K562 (cell line): ENCODE results near the gene TGM5. TPM values are rescaled to one million over a fixed set of nuclear protein-coding genes. Genes with fewer than 3 reads are reported as not detected.
A peak's percentile ranks its signal among the peaks of the same experiment; 100 is the strongest.

ENCODE experiments used
- BACH1 ChIP-seq: fragments of 200-800 bp; sonication (Bioruptor generic); IDR thresholded peaks from 2 replicates; pipeline ENCODE4 v1.6.1; 2016; ENCODE audit warnings: missing genetic modification characterization, missing compliant biosample characterization
- CAMTA2 ChIP-seq: fragments of 250-450 bp; sonication (Bioruptor Pico); conservative IDR thresholded peaks from 2 replicates; pipeline ENCODE4 v1.5.1; 2022
- EP300 ChIP-seq: IDR thresholded peaks from 2 replicates; pipeline ENCODE4 v1.6.1; 2012; ENCODE audit warnings: low read length, improper control_type of control experiment
- HMG20A ChIP-seq: fragments of 450-650 bp; formaldehyde crosslinking; conservative IDR thresholded peaks from 2 replicates; pipeline ENCODE4 v1.4.0; 2020; ENCODE audit warnings: mild to moderate bottlenecking, mixed read lengths
- IRF2 ChIP-seq: sonication (generic); formaldehyde crosslinking; IDR thresholded peaks from 2 replicates; pipeline ENCODE4 v1.8.1; 2022; ENCODE audit warnings: mild to moderate bottlenecking, missing genetic modification reagents
- KDM2B ChIP-seq: fragments of 250-450 bp; sonication (Bioruptor Pico); IDR thresholded peaks from 2 replicates; pipeline ENCODE4 v1.8.0; 2021; ENCODE audit warnings: mild to moderate bottlenecking, moderate library complexity
- KDM4B ChIP-seq, 2 experiments: fragments of 450-650 bp in 1 of 2; sonication (generic) in 1 of 2; IDR thresholded peaks; 2 replicates each; pipeline ENCODE4 v1.6.1; 2016 to 2017; ENCODE audit warnings: borderline replicate concordance in 2 of 2, antibody characterized with exemption in 1 of 2, low read depth in 1 of 2, mild to moderate bottlenecking in 1 of 2
- NCOR1 ChIP-seq: fragments of 450-650 bp; IDR thresholded peaks from 2 replicates; pipeline ENCODE4 v1.6.1; 2016; ENCODE audit warnings: mild to moderate bottlenecking, moderate library complexity
- NR3C1 ChIP-seq: sonication (generic); formaldehyde crosslinking; IDR thresholded peaks from 2 replicates; pipeline ENCODE4 v1.8.1; 2022; ENCODE audit warnings: missing genetic modification reagents
- POLR2B ChIP-seq: fragments of 450-650 bp; IDR thresholded peaks from 2 replicates; pipeline ENCODE4 v1.6.1; 2018; ENCODE audit warnings: low read depth; ENCODE audit not compliant: partially characterized antibody
- RBM15 ChIP-seq: fragments of 200-400 bp; formaldehyde crosslinking; IDR thresholded peaks from 2 replicates; pipeline ENCODE4 v1.6.1; 2018; ENCODE audit warnings: mild to moderate bottlenecking, low read length, moderate library complexity; ENCODE audit not compliant: insufficient read depth
- ZBTB5 ChIP-seq: fragments of 450-650 bp; IDR thresholded peaks from 2 replicates; pipeline ENCODE4 v1.6.1; 2017; ENCODE audit warnings: antibody characterized with exemption
- ZNF124 ChIP-seq: sonication (generic); formaldehyde crosslinking; IDR thresholded peaks from 2 replicates; pipeline ENCODE4 v1.8.1; 2022; ENCODE audit warnings: missing genetic modification reagents
- ZNF146 ChIP-seq: IDR thresholded peaks from one replicate; pipeline ENCODE4 v1.6.1; 2018; ENCODE audit warnings: missing compliant biosample characterization; ENCODE audit not compliant: unreplicated experiment
- ZNF224 ChIP-seq: sonication (generic); formaldehyde crosslinking; IDR thresholded peaks from 2 replicates; pipeline ENCODE4 v1.8.0; 2022; ENCODE audit warnings: mild to moderate bottlenecking, missing genetic modification reagents
- ZNF398 ChIP-seq: fragments of 250-450 bp; sonication (Bioruptor Pico); IDR thresholded peaks from 2 replicates; pipeline ENCODE4 v1.8.0; 2021; ENCODE audit warnings: moderate library complexity, mild to moderate bottlenecking, inconsistent platforms
- ZNF586 ChIP-seq: fragments of 450-650 bp; formaldehyde crosslinking; conservative IDR thresholded peaks from 2 replicates; pipeline ENCODE4 v1.4.0; 2020; ENCODE audit warnings: mild to moderate bottlenecking, moderate library complexity
- ZNF77 ChIP-seq: fragments of 250-450 bp; sonication (Bioruptor Pico); IDR thresholded peaks from 2 replicates; pipeline ENCODE4 v1.5.0; 2020
- polyA plus RNA-seq, 8 experiments: library from polyadenylated mRNA; depleted of rRNA in 4 of 8; stranded (reverse) in 5 of 8; unstranded in 3 of 8; fragments of >200 nt; fragmentation: Nextera tagmentation in 2 of 8; fragmentation: Illumina TruSeq in 1 of 8; extraction: Ambion mirVana in 2 of 8; extraction: Trizol in 1 of 8; gene quantifications; 2 replicates each; pipeline versions ENCODE4 v1.2.1 to v1.2.3, GENCODE V29; 2011 to 2014; ENCODE audit warnings: inconsistent platforms in 1 of 8, missing spikeins in 1 of 8
- total RNA-seq, 7 experiments: library from RNA; depleted of rRNA in 6 of 7; stranded (reverse); fragments of >200 nt in 6 of 7; fragmentation: Illumina TruSeq in 2 of 7; extraction: Trizol in 2 of 7; gene quantifications; 2 replicates each; pipeline versions ENCODE4 v1.2.1 to v1.2.3, GENCODE V29; 2011 to 2021; ENCODE audit warnings: low replicate concordance in 1 of 7
- TF ChIP-seq, protein P1 (sequence below): IDR thresholded peaks from 2 replicates; pipeline ENCODE4 v1.6.1; 2012; ENCODE audit warnings: low read depth, low read length, improper control_type of control experiment, borderline replicate concordance
- TF ChIP-seq, protein P2 (sequence below): fragments of 450-650 bp; formaldehyde crosslinking; IDR thresholded peaks from 2 replicates; pipeline ENCODE4 v1.4.0; 2022; ENCODE audit warnings: missing genetic modification characterization
- TF ChIP-seq, protein P3 (sequence below): fragments of 450-650 bp; IDR thresholded peaks from one replicate; pipeline ENCODE4 v1.6.1; 2018; ENCODE audit warnings: mild to moderate bottlenecking, moderate library complexity; ENCODE audit not compliant: partially characterized antibody

Gene TGM5
- total and polyA plus RNA-seq, 9 of the 15 experiments (the other 6 are each of a cell fraction or from before 2014, with no cell fraction given), result 0.03 to 0.10 (median 0.07) TPM; not detected in 6

DNA sequence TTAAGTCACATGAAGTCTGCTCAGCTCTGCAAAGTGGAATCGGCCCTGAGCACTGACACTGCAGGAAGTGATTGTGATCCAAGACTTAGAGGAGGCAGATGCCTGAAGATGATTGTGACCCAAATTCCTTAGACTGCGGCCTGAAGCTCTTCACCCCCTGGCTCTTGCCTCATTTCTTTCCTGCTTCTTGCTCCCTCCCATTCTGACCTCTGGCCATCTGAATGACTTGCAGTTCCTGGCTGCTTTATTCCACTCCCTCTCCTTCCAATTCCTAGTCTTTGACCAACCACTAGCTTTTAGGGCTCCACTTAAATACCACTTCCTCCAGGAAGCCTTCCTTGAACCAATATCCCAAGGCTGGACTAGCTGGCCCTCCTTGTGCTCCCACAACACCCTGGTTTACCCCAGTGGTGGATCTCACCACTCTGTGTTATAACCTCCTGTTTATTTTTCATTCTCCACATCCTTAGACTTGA, 36.0 kb downstream of the TGM5 start (continued):
- TF ChIP-seq ZNF398 (CRISPR knock-in tag) (no peak), ZNF146 (CRISPR knock-in tag) (no peak), ZNF586 (CRISPR knock-in tag) (no peak), KDM2B (CRISPR knock-in tag) (no peak), ZNF77 (CRISPR knock-in tag) (no peak), ZNF224 (no peak), ZNF124 (CRISPR knock-in tag) (no peak), CAMTA2 (CRISPR knock-in tag) (no peak), IRF2 (CRISPR knock-in tag) (no peak), POLR2B (no peak), NR3C1 (CRISPR knock-in tag) (no peak), NCOR1 (peak; percentile 72), RBM15 (no peak), KDM4B (IDR thresholded peaks at IDR 0.05; ENCODE audit: borderline replicate concordance in 2 of 2, low read depth in 1 of 2) (no peak), BACH1 (tag) (no peak), HMG20A (CRISPR knock-in tag) (no peak), EP300 (peak; percentile 72; the same call in 1 of the 2 replicates), ZBTB5 (no peak)
- TF ChIP-seq, protein P1, sequence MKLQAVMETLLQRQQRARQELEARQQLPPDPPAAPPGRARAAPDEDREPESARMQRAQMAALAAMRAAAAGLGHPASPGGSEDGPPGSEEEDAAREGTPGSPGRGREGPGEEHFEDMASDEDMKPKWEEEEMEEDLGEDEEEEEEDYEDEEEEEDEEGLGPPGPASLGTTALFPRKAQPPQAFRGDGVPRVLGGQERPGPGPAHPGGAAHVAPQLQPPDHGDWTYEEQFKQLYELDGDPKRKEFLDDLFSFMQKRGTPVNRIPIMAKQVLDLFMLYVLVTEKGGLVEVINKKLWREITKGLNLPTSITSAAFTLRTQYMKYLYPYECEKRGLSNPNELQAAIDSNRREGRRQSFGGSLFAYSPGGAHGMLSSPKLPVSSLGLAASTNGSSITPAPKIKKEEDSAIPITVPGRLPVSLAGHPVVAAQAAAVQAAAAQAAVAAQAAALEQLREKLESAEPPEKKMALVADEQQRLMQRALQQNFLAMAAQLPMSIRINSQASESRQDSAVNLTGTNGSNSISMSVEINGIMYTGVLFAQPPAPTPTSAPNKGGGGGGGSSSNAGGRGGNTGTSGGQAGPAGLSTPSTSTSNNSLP, result 0 out of 2 replicates have a peak, but pooled peaks have one; percentile 9
- TF ChIP-seq, protein P2, sequence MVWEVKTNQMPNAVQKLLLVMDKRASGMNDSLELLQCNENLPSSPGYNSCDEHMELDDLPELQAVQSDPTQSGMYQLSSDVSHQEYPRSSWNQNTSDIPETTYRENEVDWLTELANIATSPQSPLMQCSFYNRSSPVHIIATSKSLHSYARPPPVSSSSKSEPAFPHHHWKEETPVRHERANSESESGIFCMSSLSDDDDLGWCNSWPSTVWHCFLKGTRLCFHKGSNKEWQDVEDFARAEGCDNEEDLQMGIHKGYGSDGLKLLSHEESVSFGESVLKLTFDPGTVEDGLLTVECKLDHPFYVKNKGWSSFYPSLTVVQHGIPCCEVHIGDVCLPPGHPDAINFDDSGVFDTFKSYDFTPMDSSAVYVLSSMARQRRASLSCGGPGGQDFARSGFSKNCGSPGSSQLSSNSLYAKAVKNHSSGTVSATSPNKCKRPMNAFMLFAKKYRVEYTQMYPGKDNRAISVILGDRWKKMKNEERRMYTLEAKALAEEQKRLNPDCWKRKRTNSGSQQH, result no peak
- TF ChIP-seq, protein P3, sequence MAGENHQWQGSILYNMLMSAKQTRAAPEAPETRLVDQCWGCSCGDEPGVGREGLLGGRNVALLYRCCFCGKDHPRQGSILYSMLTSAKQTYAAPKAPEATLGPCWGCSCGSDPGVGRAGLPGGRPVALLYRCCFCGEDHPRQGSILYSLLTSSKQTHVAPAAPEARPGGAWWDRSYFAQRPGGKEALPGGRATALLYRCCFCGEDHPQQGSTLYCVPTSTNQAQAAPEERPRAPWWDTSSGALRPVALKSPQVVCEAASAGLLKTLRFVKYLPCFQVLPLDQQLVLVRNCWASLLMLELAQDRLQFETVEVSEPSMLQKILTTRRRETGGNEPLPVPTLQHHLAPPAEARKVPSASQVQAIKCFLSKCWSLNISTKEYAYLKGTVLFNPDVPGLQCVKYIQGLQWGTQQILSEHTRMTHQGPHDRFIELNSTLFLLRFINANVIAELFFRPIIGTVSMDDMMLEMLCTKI, result no peak
